ENCODE measurements around the gene REG3A.

Gene REG3A

DNA sequence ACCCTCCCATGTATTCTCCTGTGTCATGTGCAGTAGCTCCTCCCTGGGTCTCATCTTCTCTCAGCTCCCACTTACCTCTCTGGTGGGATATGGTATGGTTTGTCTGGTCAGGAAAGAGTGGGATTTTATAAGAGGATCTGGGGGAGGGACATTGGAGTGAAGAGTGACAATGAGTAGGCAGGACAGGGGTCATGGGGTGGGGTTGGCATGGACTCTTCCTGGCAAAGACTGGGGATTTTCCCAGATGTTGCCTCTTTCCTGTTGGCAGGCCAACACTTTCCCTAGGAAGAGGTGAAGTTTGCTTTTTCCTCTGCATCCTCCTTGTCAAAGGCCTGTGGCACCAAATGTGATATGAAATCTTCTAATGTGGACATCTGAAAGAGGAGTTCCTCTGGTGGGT lies at the start of gene REG3A:
Gene REG3A, minus strand, starts transcription at position 101 of the 400 bp plus-strand sequence. CDS start 348 bp downstream, outside the sequence.
- no peak for DNase-seq (ENCODE audit: low spot score)

DNA sequence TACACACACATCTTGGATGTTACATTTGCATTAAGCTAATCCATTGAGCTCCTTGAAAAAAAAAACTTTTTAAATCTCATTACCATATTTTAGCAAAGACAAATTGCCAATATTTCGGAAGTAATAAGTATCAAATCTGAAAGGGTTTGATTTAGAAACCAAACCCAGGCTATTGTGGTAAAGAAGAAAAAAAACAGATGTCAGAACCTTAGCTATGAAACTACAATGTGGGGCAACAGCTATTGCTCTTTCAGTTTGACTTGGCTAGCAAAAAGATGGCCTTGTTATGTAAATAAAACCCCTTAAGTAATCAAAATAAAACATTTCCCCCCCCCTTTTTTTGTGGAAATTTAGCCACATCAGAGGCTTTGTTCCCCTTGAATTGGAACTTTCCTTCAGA lies 41.2 kb upstream of the REG3A start:
- no peak for DNase-seq (ENCODE audit: low spot score)

DNA sequence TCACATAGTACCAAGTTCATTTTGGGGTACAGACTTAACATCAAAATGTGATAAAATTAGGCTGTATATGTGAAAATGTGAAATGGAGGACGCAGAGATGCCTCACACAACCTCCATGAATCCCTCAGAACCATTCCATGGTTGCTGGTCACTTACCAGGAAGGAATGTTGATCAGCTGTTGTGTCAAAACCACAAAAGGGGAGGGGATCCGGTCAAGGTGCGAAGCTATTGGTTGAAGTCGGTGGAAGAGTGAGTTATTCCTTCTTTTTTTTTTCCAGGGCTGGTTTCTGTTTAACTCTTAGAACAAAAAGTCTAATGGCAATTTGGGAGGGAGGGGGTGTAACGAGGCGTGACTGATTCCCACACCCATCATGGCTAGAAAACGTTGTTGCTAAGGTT lies 32.3 kb upstream of the REG3A start:
- DNase-seq (ENCODE audit: low spot score): no peak

DNA sequence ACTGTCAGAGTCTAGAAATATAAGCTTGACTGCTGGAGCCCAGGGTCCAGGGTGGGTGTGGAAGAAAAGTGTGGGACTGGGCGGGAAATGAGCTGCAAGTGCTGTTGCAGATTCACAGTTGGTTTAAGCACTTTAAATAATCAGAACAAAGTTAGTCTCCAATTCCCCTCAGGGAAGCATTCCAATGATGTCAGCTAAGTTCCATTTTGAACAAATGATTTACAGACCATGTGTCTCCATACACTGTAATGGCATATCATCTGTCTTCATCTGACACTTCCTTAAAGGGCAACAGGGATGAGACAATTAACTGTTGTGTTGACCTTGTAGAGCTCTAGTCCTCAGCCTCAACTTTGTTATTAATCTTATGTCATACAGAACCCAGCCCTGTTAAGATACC lies 31.5 kb upstream of the REG3A start:
- DNase-seq (ENCODE audit: low spot score): no peak

DNA sequence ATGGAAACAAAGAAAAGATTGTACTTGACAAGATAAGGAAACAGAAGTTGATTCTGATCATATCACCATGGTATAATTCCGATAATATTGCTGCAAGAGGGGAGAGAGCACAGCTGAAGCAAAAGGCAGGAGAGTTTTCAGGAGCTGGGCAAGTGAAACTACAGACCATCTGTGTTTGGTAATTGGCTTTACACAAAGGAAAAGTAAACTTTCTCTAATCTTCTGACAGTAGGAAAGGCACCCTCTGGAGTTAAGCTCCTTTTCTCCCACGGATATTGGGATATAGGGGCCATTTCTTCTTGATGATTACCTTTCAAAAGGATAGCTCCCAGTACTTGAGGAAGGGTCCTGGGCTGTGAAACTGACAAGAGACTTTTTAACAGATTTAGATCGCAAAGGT lies 29.9 kb upstream of the REG3A start:
- no peak for DNase-seq (ENCODE audit: low spot score)

DNA sequence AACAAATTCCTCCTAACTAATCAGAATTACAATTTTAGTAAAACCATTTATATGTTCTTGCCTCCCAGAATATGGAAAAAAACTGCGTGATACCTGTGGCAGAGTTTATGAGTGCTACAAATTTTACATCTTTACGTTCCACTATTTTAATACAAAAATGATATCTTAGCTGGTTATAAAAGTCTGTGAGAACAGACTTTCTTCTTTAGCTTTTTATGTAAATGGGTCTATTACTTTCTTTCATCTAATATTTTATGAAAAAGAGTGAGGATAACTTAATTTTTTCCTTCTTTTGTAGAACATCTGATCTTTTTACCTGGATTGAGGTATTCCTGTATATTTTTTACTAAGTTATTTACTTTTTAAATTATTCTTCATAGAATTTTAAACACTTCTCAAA lies 22.1 kb upstream of the REG3A start:
- no peak for DNase-seq (ENCODE audit: low spot score)

DNA sequence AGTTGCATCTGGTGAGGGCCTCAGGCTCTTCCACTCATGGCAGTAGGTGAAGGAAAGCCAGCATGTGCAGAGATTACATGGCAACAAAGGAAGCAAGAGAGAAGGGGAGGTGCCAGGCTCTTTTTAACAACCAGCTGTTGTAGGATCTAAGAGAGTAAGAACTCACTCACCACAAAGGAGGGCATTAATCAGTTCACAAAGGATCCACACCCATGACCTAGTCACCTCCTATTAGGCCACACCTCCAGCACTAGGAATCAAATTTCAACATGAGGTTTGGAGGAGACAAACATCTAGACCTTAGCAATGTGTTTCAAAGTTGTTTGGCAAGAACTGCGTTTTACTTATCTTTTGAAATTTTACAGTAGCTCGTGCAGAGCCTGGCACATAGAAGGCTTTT lies 20.5 kb upstream of the REG3A start:
- no peak for DNase-seq (ENCODE audit: low spot score)

DNA sequence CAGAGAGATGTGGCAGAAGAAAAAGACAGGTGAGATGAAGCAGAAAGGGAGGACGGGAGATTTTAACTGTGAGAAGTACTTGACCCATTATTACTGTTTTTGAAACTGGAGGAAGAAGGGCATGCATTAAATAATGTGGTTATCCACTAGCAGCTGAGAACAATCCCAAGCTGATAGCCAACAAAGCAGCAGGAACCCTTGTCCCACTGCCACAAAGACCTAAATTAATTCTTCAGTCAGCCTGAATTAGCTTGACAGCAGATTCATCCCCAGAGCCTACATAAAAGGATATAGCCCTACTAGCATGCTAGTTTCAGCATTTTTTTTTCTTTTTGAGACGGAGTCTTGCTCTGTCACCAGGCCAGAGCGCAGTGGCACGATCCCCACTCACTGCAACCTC lies 19.5 kb upstream of the REG3A start:
- no peak for DNase-seq (ENCODE audit: low spot score)

DNA sequence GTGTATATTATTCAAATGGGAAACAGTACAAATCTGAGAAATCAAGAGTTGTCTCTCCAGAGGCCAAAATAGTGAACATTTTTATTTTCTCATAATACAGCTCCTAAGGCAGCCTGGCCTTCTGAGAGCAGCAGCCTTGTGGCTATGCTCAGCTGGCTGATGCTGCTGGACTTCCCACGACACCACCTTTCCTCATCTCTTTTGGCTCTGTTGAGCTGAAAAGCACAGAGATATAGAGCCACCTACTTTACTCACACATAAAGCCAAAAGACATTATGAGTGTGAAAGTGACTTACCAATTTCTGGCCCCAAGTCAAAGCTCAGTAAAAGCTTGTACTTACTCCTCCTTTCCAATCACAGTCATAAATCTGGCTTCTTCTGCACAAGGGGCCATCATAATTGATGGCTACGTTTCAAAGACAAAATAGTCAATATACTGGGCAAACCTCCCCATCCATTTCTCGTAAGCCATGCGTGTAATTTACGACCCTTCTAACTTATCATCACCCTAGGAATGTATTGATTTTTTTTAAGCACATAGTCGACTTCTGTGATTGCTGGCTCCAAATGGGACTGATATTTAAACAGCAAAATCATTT lies 18.6 kb upstream of the REG3A start:
- no peak for DNase-seq (ENCODE audit: low spot score)

DNA sequence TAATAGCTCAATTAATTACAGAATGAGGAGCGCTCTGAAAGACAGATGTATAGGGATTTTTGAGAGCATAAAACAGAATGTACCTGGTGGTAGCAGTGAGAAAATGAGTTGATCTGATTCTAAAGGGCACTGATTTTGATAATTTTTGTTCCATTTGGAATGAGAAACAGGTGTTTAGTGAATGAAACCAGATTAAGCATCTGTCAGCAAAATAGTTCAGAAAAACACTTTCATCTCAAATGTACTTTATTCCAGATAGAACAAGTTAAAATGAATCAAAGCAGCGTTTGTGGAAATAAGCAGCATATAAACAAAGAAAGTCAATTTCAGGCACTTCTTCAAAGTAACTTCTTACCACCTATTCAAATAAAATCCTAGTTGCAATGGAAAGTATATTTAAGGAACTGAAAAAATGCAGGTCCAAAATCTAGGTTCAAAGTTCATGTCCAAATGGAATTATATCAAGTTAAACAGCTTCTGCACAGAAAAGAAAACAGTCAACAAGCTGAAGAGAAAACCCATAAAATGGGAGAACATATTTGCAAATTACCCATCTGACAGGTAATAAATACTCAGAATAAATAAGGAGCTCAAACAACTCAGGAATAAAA lies 11.9 kb upstream of the REG3A start:
- no peak for DNase-seq (ENCODE audit: low spot score)

DNA sequence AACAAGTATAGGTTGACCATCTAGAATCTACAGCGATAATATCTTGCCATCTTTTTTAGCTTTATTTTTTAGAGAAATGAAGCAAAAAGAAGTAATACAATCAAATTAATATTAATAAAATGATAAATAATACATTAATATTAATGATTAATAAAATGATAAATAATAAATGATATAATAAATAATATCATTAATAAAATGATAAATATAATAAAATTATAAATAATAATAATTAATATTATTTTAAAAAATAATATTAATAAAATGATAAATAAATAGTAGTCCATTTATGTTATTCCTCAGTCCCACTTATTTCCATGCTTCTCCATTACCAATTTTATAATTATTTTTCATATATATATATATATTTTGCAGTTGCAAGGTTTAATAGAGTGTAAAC lies 3.2 kb upstream of the REG3A start:
- no peak for DNase-seq (ENCODE audit: low spot score)

DNA sequence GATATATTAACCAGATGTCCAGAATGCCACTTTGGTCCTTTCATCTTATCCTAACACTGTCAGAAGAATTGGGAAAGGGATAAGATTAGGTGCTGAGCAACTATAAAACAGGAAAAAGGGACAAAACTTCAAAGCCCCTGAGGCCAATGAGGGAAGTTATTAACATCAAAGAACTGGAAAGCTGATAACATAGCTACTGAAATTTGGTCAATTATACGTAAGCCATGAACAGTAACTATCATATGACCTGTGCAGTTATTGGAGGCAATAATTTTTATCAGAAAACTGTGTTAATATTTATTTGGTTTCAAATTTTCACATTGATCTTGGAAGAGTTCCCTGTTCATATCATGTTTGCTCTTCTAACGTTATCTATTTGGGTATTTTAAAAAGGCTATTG lies 2.6 kb upstream of the REG3A start:
- no peak for DNase-seq (ENCODE audit: low spot score)

DNA sequence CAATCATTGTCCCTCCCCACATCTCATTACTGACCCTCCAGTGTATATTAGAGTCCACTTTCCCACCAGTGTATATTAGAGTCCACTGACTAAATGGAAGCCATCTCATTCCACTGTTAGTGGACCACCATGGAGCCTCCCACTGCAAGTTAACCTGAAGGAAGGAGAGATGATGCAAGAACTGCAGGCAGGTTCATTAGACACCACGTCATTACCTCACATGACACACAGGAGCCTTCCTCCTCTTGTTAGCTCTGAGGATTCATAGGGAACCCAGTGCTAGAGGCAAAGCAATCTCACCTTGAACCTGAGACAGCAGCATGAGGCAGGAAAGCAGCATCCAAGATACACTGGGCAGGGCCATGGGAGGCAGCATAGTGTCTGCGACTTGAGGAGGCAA lies 523 bp downstream of the REG3A start:
- DNase-seq (ENCODE audit: low spot score): no peak

DNA sequence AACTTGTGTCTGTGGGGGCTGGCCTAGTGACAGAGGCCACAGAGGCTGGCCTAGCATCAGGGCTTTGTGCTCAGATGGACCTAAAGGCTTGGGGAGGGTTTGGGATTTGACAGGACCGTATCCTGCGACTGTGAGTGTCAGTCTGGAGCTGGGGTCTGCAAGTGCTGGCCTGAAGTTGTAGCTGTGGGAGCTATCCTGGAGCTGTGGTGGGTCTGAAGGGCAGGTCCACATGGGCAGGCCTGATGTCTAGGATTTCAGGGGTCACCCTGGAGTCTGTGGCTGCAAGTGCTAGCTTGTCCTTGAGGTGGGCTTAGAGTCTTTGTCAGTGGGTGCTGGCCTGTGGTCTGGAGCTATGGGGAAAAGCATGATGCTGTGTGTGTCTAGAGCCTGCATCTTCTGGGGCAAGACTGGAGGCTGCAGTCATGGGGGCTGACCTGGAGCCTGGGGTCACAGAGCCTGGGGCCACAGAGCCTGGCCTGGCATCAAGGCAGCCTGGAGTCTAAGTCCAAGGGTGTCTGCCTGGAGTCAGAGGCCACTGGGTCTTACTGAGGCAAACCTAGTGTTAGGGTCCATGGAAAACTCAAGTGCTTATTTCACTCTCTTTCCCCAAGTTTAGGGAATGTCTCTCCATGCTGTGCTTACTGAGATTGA lies 3.6 kb downstream of the REG3A start:
- no peak for DNase-seq (ENCODE audit: low spot score)

DNA sequence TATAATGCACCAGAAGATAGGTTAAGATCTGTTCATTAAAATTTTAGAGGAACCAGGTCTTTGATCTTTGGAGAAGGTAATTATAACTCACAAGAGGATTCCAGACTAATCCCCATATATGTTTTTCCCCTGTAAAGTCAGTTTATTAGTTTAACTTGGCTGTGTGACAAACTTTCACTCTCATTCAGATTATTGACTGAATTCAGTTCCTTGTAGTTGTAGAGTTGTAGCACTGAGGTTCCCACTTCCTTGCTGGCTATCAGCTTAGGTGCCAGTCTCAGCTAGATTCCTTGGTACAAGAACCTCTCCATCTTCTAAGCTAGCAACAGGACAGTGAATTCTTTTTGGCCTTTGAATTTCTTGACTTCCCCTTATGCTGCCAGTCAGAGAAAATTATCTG lies 20.1 kb downstream of the REG3A start:
- DNase-seq (ENCODE audit: low spot score): no peak

DNA sequence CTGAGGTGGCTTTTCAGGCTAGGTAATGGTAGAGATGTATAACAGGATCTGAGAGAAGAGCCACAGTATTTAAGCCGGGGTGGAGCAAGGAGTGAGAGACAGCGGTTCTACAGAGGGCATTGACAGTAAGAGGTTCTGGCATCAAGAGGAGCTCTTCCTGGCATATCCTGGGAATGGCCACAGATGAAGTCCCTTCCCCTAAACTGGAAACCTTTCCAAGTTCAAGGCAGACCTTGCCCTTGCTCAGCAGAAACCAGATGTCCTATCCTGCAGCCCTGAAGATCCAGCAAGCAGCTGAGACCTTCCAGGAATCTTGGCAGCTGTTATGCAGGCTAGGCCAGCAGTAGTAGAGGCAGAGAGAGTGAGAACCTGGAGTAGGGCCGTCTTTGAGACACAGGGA lies 21.2 kb downstream of the REG3A start:
- DNase-seq (ENCODE audit: low spot score): no peak

DNA sequence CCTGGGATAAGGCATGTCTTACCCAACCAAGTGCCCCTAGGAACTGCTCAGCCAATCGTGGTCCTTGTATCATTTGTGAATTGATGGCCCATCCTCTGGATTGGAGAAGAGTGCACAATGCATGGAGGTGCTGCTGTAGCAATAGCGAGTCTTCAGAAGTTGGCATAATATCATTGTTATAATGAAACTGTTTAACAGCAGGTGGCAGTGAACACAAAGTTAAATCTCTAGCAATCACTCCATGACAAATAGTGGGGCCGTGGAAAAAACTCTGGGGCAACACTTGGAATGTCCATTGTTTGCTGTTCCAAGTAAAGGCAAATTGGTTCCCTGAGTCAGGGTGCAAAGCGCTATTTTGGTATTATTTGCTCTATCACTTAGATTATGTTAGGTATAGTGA lies 27.9 kb downstream of the REG3A start:
- no peak for DNase-seq (ENCODE audit: low spot score)

DNA sequence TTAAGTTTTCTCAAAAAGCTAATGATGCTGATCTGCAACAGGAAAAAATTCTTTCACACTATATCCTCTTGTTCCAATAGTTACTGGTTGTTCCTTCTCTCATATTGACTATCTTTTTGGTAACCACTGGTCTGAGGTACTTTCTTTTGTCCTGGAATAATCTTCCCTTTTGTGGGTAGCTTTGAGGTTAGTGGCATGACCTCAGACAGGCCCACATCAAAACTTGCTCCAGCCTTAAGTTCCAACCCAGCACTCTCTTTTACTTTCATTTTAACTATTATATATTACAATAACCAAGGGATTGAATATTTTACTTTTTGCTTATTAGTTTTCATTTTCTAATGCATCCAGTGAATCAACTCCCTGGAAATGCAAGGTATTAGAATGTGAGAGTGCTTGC lies 29.7 kb downstream of the REG3A start:
- DNase-seq (ENCODE audit: low spot score): no peak

DNA sequence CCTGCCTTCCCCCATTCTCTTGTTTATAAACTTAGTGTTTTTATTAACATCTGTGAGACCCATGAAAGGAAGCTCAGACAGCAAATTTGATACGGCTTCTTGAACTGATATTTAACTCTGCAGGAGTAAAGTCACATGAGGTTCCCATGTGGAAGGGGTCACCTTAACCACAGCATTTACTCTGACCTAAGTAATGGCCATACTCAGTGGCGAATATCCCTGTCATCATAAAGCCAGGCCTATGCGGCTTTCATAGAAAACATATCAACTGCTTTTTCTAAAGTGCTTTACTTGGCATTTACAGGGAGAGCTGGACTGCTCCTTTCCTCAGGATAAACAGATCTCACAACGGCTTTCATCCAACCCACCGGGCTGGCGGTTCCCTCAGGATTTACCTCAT lies 30.3 kb downstream of the REG3A start:
- DNase-seq (ENCODE audit: low spot score): no peak

DNA sequence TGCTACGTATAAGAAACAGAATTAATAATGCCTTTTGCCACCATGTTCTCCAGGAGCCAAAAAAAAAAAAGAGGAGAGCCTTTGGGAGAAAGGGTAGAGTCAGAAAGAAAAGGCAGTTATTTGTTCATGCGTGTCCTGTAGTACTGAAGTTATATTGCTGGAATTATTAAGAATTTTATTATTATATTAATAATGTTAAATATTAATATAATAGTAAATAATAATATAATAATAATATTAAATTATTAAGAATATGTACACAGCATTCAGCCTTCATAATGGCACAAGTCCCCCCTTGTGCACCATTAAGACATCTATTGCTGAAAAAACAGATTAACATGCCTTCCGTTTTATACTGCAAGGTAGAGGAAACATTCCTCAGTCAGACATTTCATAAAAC lies 31.1 kb downstream of the REG3A start:
- no peak for DNase-seq (ENCODE audit: low spot score)

DNA sequence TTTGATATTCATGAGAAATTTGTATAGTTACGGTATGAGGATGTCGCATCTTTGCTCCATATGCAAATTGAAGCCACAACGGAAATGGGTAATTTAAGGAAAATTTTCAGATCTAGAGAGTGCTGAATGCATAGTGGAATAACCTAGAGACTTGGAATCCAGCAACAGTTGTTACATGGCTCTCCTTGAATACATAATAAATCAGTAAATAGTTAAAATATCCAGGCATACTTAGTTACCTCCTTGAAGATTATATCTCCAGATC lies 33.9 kb downstream of the REG3A start:
- DNase-seq (ENCODE audit: low spot score): no peak

DNA sequence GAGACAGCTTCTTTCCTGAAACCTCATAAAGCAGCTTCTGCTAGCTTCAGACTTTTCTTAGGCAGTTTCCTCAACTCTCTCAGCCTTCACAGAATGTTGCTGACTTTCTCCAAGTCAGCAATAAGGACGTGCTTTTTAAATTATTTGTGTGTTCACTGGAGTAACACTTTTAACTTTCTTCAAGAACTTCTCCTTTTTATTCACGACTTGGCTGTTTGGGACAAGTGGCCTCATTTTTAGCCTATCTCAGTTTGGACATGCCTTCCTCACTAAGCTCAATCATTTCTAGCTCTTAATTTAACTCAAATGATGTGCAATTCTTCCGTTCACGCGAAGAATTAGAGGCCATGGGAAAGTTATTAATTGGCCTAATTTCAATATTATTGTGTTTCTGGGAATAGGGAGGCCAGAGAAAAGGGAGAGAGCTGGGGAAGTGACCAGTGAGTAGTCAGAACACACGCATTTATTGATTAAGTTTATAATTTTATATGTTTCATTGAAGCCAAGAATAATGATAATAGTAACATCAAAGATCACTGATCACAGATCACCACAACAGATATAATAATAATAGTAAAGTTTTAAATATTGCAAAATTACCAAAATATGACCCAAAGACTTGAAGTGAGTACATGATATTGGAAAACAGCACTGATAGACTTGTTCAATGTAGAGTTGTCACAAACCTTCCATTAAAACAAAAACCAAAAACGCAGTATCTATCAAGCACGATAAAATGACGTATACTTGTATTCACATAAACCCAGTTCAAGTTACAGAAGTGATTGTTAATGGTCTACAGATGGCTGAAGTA lies 34.4 kb downstream of the REG3A start:
- DNase-seq (ENCODE audit: low spot score): no peak

DNA sequence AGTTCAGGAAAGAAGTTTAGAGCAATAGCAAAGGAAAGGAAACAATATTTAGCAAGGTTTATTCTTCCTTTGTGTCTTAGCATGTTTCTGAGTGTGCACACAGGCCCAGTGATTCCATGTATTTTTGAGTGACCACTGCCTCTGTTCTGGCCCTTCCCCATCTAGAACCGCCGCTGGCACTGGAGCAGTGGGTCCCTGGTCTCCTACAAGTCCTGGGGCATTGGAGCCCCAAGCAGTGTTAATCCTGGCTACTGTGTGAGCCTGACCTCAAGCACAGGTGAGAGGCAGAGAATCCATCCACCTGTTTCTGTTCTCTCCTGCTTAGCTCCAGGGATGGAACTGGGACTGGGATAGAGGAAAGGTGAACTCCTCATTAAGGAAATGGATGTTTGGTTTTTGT lies 36.9 kb downstream of the REG3A start:
- no peak for DNase-seq (ENCODE audit: low spot score)
